Endometrial microvascular endothelial cells (primary cell): ENCODE measurements around the gene HMGN4. TPM values are rescaled to one million over a fixed set of nuclear protein-coding genes. Genes with fewer than 3 reads are reported as not detected.
"Not testable (repeated sequence)": the region's sequence is repeated elsewhere in the genome, so short reads cannot be mapped to it uniquely, and the experiment has no call there.

Source experiments
- in situ Hi-C: cut with HindIII; loops from 2 replicates; pipeline ENCODE4 v1.10.0; 2017; ENCODE audit warnings: low sequenced_read_pairs, low pct_unique_long_range_greater_than_20kb; ENCODE audit errors: inconsistent ontology term
- total RNA-seq: library from RNA; depleted of rRNA; stranded (reverse); fragments of >200 nt; gene quantifications from one replicate; pipeline ENCODE4 v1.2.3, GENCODE V29; 2015; ENCODE audit errors: inconsistent ontology term

Gene HMGN4
- 93.8 TPM for total RNA-seq

DNA sequence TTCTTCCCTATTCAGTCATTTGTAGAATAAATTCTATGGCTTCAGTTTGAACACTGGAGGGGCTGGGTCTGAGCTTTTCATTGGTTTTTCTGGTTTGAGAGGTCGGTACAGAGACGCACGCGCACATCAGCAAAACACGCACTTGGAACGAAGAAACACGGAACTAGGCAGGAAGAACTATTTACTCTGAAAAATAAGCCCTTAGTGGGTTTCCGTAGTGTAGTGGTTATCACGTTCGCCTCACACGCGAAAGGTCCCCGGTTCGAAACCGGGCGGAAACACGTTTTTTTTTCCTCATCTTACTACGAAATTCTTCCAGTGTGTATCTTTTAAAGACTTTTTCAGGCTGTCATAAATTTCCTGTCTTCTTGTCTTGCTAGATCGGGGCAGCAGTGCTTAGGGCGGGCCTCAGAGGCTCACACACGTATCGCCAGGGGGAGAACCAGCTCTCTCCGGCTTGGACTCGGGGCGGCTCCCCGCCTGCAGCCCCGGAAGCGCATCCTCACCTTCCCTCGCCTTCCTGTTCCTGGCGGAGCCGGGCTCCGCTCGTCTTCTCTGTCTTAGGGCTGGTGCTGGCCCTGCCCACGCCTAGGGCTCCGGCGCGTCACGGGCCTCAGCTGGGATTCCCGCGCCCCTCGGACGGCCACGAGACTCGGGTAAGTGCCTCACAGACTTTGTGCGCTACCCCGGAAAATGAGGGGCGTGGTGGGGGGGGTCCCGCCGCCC is at the start of gene HMGN4:
Gene HMGN4 (plus strand): TSS at position 521 of the 726 bp plus-strand sequence. CDS start 6,841 bp downstream, outside the sequence.
- in situ Hi-C loops, result no loop called here

DNA sequence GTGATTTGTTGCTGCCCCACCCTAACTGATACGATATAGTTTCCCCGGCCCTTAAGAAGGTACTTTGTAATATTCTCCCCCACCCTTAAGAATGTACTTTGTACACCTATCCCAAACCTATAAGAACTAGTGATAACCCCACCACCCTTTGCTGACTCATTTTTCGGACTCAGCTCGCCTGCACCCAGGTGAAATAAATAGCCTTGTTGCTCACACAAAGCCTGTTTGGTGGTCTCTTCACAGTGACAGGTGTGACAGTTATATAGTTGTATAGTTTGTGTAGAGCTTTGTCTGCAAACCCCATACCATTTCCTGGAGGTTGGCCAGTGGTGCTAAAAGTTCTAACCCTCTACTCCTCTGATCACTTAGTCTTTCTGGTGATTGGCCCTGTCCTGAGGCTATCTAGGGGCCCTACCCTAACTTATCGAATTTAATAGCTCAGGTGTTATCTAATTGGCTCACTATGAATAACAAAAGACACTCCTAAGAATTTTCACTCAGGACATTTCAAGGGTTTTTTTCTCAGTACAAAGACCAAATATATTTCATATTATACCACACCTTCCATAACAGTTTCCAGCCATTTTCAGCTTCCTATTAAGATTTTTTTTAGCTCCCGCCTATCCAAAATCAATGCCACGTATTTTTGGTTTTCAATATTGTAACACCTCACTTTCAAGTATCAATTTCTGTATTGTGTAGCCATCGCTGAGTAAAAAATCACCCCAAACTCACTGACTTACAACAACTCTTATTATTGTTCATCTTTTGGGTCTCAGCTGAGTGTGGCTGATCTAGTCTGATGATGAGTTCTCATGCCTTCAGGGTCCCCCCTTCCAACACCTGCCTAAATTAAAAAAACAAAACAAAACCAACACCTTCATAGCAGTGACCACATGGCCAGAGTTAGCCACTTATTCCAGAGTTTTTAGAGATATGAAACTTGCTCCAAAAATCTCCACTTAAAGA is 47.9 kb upstream of the HMGN4 start:
- in situ Hi-C loops, result no loop called here

DNA sequence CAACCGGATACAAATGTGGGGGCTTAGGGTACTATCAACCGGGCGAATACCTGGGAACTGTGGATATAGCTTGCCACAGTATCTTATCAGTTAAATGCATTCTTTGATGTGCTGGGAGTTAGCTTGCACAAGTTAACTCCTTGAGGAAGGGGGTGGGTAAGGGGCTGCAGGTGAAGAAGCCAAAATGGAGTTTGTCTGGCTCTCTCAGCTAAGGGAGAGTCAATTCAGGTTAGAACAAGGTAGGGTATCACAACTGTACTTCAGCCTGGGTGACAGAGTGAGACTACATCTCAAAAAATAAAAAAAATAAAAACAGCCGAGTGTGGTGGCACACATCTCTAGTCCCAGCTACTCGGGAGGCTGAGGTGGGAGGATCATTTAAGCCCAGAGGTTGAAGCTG is 46.6 kb upstream of the HMGN4 start:
- in situ Hi-C loops, result no loop called here

DNA sequence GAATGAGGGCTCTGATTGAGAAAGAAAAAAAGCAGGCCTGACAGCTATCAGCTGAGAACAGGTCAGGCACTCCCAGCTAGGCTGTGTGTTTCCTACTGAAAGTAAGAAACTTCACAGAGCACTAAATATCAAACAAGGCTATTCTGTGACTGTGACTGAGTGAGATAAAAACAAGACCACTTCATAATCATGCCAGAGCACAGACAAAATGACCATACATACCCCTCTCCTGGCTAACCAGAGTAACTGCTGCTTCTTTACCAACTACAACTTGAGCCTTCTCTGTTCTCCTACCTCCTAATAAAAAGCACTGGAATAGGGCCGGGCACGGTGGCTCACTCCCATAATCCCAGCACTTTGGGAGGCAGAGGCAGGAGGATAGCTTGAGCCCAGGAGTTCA is 44.9 kb upstream of the HMGN4 start:
- in situ Hi-C loops, result no loop called here

DNA sequence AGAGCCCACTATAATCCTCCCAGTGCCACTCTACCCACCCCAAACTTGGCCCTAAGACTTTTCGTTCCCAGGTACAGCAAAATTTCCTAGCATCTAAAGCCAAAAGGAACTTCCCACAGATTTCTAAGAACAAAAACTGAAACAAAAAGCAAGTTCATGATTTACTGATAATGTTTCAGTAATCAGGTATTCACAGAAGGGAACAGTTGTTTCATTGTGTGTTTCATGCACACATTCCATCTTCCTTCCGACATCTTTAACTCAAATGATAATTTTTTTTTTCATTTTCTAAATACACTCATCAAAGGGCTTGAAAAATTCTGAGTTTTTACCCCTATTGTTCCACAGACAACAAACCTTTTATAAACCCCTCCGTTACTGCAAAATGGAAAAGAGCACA is 44.0 kb upstream of the HMGN4 start:
- in situ Hi-C loops, result no loop called here

DNA sequence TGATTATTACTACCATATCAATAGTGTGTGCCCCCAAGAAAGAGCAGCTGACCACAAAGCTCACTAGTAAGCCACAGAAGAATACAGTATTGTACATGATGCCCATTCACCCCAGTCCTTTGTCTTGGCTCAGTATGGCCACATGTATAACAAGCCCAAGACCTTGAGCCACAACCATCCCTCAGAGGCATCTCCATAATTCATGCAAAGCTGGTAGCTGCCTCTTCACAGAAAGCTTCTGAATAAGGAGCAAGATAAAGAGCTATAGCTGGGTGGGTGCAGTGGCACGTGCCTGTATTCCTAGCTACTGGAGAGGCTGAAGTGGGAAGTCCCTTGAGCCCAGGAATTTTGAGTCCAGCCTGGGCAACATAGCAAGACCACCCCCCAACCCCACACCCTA is 42.9 kb upstream of the HMGN4 start:
- in situ Hi-C loops, result no loop called here

DNA sequence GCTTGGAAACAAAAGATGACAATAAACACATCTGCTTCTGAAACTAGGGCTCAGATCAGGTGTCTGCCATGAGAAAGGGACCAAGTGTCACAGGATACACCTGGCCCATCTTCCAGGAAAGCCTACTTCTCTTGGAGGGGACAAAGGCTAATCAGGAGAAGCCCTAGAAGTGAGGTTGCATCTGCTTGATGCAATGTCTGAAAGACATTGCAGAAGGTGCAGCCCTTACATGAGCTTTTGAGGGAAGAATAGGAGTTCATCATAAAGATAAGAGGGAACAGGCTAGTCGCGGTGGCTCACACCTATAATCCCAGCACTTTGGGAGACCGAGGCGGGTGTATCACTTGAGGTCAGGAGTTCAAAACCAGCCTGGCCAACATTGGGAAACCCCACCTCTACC is 40.6 kb upstream of the HMGN4 start:
- in situ Hi-C loops, result no loop called here

DNA sequence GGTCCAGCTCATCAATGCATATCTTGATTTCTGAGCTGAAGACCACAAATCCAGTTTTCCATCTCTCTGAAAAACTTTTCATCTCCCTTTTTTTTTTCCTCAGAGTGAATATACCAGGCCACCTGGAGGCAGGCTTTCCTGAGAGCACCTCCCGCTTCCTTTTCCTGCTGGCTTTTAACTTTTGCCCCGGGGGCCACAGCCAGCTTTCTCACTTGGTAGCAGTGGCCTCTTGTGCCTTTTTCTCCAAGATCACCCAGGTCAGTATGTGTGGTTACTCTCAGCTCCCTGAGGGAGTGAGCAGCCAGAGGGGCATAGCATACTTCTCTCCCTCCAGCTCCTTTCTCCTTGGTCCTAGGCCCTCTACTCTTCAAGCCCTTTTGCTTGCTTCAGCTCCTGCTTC is 38.1 kb upstream of the HMGN4 start, which contains the start of gene BTN1A1:
Gene BTN1A1 (plus strand): TSS at position 202 of the 400 bp plus-strand sequence. CDS start 984 bp downstream, outside the sequence.
- in situ Hi-C loops, result no loop called here

DNA sequence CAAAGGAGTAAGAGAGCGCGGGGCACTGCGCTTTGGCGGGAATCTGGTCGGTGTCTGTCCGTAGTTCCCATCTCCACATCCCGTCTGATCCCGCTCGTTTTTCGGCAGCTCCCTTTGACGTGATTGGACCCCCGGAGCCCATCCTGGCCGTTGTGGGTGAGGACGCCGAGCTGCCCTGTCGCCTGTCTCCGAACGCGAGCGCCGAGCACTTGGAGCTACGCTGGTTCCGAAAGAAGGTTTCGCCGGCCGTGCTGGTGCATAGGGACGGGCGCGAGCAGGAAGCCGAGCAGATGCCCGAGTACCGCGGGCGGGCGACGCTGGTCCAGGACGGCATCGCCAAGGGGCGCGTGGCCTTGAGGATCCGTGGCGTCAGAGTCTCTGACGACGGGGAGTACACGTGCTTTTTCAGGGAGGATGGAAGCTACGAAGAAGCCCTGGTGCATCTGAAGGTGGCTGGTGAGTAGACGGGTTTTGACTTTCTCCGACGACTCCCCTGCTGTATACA is 36.6 kb upstream of the HMGN4 start:
- in situ Hi-C loops, result no loop called here

DNA sequence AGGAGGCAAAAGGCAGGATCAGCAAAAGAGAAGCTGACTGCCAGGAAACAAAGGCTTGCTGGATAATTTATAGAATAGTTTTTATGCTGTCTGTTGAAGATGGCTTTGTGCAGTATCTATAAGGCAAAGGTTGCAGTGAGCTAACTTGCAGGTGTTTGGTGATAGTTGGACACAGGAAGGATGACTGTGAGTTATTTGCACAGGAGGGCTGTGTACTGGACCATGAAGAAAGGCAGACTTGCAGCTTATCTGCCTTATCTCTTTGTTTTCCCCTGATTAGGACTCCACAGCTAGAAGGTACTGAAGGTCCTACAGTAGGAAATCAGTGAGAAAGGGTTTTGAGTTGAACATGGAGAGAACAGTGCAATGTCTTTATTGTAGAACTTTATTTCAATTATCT is 36.0 kb upstream of the HMGN4 start:
- in situ Hi-C loops, result no loop called here

DNA sequence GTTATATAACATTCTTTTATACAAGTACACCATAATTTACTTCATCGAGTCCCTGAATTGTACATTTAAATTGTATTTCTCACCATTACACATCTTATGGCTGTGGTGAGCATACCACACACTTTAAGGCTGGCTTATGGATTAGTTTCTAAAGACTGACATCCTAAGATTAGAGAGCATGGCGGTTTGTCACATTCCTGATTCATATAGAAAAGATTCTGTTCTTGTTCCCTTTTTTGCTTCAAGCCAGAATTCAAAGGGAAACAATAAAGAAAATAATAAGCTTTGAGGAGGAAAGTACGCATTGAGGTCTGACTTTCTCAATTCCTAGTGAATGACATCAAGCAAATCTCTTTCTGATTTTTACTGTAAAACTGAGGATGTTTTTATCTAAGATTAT is 35.5 kb upstream of the HMGN4 start:
- in situ Hi-C loops, result no loop called here

DNA sequence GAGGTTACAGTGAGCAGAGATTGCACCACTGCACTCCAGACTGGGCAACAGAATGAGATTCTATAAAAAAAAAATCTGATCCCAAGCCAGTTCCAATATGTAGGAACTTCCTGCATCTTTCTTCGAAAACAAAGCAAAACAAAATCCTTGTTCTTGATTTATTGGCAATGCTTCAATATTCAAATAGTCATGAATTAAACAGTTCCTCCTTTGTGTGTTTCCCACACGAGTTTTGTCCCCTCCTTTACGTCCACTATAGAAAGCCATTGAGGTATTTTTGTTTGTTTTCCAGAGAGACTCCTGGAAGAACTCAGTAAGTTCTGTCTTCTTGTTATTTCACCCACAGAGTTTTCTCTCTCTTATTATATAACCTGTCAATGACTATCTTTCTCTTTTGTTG is 30.5 kb upstream of the HMGN4 start:
- in situ Hi-C loops, result no loop called here

DNA sequence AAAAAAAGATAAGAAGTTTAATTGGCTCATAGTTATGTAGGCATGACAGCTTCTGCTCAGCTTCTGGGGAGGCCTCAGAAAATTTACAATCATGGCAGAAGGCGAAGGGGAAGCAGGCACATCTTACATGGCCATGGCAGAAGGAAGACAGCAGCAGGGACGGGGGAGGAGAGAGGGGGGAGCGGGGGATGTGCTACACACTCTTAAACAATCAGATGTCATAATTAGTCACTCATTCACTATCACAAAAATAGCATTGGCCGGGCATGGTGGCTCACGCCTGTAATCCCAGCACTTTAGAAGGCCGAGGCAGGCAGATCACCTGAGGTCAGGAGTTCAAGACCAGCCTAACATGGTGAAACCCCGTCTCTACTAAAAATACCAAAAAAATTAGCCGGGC is 27.1 kb upstream of the HMGN4 start:
- in situ Hi-C loops, result not testable (repeated sequence)

DNA sequence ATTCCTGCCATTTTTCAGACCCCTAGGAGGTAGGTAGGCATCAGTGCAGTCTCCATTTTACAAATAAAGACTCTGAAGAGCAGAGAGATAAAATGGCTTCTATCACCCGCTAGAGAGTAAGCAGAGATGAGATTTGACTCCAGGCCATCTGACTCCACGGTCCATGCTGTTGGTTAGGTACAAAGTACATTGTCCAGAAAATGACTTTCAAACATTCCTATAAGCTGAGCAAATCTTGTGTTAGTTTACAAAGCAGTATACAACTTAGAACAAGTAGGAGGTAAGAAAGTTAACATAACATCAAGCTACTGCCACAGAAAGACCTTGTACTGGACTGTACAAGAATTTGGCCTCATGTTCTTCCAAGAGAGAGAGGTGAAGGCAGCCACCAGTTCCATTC is 23.2 kb upstream of the HMGN4 start:
- in situ Hi-C loops, result no loop called here

DNA sequence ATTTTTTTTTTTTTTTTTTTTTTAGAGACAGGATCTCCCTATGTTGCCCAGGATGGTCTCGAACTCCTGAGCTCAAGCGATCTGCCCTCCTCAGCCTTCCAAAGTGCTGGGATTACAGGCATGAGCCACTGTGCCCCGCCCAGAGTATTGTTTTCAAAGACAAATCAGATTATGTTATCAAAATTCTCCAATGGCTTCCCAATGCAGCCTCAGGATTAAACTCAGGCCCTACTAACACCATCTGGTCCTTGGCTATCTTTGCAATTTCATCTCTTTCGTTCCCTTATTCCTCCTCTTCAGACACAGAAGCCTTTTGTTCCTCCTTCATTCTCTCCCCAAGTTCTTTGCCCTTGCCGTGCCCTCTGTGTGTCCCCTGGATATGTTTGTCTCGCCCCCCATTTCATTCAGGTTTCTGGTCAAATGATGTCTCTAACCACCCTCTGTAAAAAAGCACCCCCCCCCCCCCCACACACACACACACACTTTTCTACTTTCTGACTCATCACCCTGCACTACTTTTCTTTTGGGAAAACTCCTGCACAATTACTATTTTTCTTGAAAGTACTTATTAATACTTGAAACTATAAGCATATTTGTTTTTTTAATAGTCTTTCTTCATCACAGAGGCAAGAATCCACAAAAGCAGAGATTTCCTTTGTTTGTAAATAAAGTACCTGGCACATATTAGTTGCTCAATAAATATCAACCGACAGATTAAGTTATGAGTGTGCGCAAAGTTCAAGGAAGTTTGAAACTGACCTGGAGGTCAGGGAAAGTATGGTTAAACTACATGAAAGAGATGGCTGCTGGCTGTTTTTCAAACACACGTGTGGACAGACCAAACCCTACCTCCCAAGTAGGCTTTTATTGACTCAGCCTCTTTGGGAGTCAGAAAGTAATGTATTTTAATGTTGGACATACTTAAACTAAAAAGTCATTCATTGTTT is 21.4 kb upstream of the HMGN4 start:
- in situ Hi-C loops, result no loop called here

DNA sequence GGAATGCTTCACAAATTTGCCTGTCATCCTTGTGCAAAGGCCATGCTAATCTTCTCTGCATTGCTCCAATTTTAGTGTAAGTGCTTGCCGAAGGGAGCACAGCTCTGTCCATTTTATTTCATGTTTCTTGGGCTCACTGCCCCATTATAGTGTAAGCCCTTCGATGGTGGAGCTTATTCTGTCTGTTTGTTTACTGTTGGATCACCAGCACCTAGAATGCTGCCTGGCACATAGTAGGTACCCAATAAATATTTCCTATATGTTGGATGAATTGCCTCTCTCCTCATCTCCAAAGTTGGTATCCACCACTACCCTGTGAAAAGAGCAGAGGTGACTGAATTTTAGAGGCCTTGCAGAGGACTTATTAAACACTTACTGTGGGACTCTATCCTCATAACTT is 18.8 kb upstream of the HMGN4 start:
- in situ Hi-C loops, result no loop called here

DNA sequence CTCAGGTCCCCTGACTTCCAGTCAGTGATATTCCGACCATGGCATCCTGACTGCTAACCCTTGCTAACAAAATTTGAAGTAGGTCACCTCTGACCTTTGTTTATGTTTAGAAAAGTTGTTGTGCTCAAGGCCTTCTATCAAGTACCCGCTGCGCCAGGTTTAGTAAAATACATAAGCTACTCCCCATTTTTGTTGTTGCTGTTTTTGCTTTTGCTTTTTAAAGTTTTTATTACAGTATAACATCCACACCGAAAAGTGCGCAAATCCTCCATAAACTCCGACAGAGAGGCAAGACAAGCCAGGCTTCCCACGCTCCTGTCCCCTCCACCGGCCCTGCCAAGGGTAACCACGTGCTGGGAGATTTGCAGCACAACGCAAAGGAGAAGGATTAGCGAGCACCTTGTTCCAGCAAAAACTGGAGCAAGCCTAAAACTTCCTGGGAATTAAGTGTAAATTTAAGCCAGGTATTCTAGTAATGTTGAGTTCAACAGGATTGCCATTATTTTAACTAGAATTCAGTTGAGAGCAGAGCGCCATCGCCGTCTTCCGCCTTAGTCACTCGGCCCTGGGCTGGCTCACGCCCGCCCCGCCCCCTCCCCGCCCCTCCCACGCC is 17.8 kb upstream of the HMGN4 start:
- in situ Hi-C loops, result no loop called here

DNA sequence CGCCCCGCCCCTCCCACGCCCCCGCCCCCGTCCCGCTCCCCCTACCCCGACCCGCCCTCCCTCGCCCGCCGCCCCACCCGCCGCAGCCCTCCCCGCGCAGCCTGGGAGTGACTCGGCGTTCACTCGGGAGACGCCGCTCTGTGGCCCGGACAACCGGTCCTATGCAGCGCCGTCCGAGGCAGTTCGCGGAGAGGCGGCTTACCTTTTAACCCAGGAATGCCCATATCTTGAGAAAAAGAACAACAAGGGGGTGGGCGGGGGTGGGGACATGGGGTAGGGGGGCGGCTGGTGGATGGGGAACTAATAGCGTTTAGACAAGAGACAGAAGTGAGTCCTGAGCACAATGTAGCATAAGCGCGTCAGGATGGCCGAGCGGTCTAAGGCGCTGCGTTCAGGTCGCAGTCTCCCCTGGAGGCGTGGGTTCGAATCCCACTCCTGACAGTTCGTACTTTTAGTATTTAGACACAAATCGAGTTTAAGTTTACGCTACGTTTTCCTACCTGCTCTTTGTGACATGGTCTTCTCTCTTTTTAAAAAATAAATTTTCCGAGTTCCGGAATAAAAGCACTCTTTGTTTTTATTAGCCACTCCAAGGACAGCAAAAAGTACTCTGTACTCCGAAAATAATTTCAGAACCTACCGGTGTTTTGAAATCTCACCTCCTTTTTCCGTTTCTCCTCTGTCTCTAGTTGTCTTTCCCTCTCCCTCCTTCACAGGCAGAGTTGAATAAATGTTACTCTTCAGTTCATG is 17.1 kb upstream of the HMGN4 start:
- in situ Hi-C loops, result no loop called here
